GM11168 (cell line): ENCODE data around the gene ADORA1.

Source experiments
- in situ Hi-C: fragments of 300-500 bp; cut with MboI; formaldehyde crosslinking; loops from one replicate; pipeline ENCODE4 v1.12.0; 2022; ENCODE audit warnings: low sequenced_read_pairs; ENCODE audit not compliant: unreplicated experiment

The ADORA1 gene

DNA sequence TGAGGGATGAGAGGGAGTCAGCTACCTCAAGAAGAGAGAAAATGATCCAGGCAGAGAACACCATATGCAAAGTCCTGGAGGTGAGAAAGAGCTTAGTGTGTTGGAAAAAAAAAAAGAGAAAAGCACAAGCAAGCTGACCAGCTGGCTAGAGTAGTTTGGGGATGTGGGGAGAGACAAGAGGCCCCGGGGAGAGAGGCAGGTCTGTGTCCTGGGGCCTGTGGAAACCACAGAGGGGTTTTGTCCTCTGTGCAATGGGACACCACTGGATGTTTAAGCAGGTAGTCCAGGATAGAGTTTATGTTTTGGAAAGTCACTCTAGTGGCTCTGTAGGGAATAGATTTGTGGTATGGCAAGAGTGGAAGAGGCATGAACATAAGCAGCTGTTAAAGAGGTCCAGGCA lies 73.4 kb downstream of the ADORA1 start:
- in situ Hi-C loops, result no loop called here

DNA sequence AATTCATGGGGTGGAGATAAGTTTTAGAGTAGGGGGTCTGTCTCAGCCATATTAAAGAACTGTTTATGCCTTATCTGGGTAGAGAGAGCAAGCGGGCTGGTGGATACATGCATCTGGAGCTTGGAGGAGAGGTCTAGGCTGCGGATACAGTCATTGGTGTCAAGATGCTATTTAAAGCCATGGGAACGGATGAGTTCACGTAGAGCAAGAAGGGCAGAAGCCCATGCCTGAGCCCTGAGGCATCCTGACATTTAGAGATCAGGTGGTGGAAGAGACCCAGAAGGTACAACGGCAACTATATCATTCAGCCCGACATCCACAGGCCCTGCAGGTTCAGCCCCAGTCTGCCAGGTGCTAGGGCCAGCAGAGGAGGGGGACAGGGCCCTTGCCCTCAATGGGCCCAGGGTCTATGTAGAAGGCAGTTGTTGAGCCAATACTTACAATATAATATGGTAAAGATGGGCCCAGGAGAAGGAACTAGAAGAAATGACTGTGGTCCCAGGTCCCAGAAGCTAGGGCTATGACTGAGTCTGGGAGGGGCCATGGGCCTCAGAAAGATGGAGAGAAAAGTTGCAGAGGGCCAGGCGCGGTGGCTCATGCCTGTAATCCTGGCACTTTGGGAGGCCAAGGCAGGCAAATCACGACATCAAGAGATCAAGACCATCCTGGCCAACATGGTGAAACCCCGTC lies 74.1 kb downstream of the ADORA1 start:
- in situ Hi-C loops, result no loop called here

DNA sequence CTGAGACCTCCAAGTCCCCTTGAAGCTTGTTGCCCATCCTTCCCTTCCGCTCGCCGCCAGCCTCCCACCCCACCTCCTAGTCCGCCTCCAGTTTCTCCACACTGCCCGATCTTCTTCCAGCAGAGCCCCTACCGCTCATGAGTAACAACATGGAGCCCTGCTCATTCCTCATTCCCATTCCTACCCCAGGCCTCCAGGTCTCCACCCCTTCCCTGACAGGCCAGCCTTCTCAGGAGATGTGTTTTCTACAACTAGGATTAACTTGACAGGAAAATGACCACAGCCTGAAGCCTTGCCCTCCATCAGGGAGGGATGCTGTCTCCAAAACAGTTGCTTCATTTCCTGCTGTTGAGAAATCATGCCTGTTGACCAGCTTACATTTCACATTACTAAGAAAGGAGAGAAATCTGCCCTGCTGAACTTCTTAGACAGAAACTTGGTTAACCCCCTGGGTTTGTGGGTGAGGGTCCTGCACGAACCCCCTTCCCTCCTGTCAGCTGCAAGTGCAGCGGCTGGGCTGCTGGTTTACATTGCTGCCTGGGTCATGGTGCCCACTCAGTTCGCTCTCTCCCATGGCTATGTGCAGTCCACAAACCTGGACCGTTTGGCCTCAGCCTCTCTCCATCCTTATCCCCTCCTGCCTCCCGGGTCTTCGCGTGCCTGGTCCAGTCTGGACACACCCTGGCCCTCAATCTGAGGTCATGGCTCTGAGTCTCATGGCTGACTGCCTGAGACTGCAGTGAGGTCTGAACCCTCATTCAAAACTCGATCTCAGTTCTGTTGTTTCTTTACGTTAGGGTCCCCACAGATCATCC lies 75.1 kb downstream of the ADORA1 start:
- in situ Hi-C loops, result no loop called here

DNA sequence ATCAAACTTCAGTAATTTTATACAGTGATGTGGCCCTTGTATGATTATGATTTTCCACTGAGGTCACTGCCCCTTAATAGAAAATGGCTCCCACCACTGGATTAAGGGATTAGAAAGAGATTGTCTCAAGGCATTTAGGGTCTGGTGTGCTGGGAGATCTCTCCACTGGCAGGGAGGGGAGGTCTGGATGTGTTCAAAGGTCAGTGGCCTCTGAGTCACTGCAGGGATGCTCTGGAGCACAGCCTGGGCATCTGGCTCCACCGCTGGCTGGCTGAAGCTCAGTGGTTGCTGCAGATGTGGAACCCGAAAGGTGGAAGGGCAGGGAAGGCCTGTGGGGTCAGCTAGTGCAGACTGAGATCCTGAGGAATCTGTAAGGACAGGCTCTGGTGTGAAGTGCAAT lies 77.2 kb downstream of the ADORA1 start:
- in situ Hi-C loops, result no loop called here

DNA sequence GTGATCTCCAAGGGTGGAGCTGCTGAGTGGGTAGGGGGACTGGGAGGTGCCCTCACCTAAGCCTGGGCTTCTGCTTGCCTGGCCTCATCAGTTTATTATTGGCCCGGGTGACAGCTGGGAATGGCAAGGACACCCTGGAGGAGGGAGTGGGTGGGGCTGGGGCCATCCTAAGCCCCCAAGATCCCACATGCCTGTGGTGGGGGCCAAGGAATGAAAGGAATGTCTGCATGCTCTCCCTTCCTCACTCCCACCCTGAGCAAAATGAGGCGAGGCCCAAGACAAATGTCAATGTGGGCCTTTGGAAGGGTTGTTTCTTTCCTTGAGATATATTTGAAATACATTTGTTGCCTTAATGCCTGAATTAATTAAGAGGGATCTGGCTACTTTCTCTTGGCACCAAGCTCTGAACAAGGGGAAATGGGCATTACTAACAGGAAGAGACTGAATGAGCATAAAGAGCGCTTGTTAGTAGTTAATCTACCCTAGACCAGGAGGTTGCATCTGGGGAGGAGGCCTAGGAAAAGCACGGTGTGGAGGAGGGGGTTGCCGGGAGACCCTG lies 78.7 kb downstream of the ADORA1 start:
- in situ Hi-C loops, result no loop called here

DNA sequence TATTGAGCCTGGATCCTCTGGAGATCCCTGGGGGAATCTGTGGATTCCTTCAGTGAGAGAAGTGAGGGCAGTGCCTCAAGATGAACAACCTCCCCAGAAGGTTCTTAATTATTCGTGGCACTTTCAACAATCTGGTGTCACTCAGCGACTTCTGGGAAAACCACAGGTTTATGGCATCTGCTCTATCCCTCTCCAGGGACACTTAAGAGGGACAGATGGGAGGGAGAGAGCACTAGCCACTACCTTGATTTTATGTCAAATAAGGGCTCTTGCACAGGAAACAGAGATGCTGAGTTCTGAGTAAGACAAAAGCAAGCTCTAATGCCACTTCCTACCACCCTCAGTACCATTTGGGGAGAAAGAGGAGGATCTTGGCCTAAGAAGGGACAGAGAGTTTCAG lies 80.2 kb downstream of the ADORA1 start:
- in situ Hi-C loops, result no loop called here

DNA sequence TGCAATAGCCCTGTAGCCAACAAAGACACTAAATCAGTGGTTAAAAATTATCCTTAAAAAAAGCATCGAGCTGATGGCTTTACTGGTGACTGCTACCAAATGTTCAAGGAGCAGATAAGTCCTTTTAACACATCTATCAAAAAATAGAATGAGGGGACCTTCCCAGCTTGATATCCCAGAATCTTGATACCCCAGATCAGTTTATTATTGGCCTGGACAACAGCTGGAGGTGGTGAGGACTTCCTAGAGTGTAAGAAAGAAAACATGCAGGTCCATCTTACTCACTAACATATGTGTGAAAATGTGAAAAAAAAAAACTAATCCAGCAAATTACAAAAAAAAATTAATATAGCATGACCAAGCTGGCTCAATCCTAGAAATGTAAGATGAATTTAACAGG lies 80.7 kb downstream of the ADORA1 start:
- in situ Hi-C loops, result no loop called here

DNA sequence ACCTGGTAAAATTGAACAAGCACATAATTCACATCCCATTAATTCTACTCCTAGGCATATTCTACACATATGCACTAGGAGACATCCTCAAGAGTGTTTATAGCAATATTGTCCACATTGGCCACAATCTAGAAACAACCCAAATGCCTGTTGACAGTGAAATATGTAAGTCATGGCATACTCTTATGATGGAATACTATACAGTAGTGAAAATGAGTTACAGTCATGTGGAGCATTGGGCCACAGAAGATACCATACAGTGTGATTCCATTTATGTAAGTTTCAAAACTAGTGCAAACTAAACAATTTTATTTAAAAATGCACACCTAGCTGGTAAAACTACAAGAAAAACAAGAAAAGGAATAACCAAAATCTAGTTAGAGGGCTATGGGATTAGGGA lies 82.8 kb downstream of the ADORA1 start:
- in situ Hi-C loops, result no loop called here

DNA sequence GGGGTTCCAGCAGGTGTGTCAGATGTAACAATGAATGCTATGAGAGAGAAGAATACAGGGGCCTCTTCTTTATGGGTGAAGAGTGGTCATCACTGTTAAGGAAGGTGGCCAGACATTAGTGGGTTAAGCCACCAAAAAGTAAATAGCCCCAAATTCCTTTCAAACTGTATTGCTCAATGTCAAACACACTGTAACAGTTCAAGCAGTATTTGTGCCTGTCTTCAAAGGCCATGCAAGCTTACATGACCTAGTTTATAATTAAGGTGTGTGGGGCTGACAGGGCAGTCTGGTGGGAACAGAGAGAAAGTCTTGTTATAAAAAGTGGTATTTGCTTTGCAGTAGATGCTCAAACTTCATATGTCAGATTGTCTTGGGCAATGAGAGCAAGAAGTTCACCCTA lies 83.5 kb downstream of the ADORA1 start:
- in situ Hi-C loops, result no loop called here

DNA sequence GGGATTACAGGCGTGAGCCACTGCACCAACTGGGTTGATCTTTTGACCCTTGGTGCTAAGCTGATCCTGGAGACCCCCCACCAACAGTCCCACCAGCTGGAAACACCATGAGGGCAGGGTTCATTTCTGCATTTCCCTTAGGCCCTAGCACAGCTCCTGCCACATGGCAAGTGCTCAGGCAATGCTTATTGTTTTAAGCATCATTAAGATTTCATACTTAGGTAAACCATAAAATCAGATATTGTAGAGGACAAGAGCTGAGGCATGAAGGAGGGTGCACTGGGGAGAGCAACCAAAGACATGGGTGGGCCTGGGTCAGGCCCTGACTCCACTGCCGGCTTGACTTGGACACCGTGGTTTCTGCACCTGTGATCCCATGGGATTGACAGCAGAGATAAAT lies 84.3 kb downstream of the ADORA1 start:
- in situ Hi-C loops, result no loop called here

DNA sequence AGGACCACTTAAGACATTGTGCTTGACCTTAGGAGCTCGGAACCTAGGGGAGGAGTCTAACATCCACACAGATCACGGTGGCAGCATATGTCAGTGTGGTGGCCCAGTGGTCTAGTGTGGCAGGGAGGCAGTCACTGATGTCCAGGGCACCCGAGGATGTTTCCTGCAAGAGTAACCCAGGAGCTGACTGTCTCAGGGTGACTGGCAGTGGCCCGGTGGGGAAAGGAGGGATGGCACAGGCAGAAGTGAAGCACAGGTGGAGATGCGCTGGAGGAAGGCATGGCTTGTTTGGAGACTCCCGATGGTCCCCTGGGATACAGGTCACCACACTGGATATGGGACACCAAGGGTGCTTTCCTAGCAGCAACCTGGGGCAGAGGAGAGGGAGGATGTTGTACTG lies 85.6 kb downstream of the ADORA1 start:
- in situ Hi-C loops, result no loop called here

DNA sequence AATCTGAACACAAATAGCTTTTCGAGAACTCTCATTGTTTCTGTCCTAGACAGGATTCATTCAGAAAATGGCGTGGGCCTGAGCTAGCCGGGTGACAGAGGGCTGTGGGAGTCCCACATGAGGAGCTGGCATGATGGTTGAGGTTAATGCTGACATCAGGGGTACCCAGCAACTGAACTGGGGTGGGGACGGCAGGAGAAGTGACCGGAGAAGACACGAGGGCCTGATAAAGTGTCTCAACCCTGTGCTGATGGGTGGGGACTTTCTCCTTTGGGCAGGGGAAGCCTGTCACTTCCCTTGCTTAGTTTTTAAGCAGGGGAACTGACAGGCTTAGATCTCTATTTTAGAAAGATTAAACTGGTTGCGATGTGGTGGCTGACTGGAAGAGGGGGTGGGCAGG lies 87.3 kb downstream of the ADORA1 start:
- in situ Hi-C loops, result loop anchor here (5.0 kb wide), 1 partner anchor 183 kb away; no protein-coding TSS in a partner anchor

DNA sequence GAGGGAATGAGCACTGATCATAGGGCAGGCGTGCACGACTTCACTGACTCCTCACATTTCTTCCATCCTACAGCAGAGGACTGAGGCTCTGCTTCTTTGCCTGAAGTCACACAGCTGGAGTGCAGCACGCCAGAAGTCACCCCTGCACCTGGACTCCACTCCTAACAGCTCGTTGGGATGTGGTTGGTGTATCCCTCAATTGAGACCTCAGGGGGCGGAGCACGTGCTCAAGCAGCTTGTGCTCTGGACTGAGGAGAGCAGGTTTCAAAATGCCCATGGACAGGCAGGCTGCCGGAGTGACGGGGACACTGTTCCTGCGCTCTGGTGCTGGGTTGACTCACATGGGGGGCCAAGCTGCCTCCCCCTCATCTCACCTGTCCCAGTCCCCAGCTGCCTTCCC lies 88.0 kb downstream of the ADORA1 start:
- in situ Hi-C loops, result loop anchor here (5.0 kb wide), 1 partner anchor 183 kb away; no protein-coding TSS in a partner anchor

DNA sequence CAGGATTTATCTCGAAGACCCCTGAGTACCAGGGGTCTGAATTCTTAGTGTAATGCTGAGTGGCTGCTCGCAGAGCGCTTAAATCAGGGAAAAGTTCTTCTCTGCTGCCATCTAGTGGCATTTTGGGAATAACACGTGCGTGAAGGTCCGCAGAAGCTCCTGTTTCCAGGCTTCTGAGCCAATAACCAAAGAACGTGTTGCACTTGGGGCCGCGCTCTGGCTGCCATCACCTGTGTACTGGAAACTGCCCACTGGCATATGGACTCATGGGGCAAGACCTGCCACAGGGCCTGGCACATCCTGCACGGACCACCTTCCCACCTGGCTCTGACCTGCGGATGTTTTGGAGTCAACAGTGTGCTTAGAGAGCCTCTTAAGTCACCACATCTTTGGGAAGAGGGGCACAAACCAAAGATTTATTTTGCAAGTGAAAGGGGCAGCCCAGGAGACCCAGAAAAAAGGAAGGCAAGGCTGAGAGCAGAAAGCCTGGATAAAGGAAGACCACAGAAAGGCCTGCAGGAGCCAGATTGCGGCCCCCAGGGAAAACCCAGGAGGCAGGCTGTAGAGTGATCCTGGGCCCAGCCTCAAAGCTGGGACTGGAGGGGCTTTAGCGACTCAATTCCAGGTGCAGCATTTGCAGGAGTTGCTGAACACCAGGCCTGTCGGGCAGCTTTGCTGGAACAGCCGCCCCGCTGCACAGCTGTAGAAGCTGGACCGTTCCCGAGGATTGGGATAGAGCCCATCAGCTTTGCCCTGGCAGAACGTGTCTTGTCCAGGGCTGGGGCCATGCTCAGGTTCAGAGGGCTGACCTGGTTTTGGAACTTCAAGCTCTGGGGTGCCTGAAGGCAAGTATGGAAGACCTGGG lies 89.0 kb downstream of the ADORA1 start:
- in situ Hi-C loops, result loop anchor here (5.0 kb wide), 1 partner anchor 184 kb away; no protein-coding TSS in a partner anchor
